Prostate gland (tissue), 2 donors: ENCODE results near the gene TRAP1. TPM values are rescaled to one million over a fixed set of nuclear protein-coding genes. Genes with fewer than 3 reads are reported as not detected.
"Not testable (repeated sequence)": the region's sequence is repeated elsewhere in the genome, so short reads cannot be mapped to it uniquely, and the experiment has no call there.

ENCODE experiments used
- DNase-seq: peaks from one replicate; pipeline ENCODE4 v3.0.0-alpha.2; 2019; ENCODE audit warnings: low spot score
- H3K27ac ChIP-seq, 2 donors: fragments of 200-600 bp; sonication (generic); 2 replicates each; pipeline ENCODE4 v1.5.1; 2017 to 2019
- H3K27me3 ChIP-seq: fragments of 200-600 bp; sonication (generic); replicated peaks from 2 replicates; pipeline ENCODE4 v1.5.1; 2019; ENCODE audit not compliant: insufficient read depth
- H3K36me3 ChIP-seq, 2 donors: fragments of 200-600 bp; sonication (generic); 1 replicate in 1 of 2; 2 replicates in 1 of 2; pipeline versions ENCODE4 v1.5.1 to v1.8.1; 2017 to 2019
- H3K4me1 ChIP-seq: fragments of 200-600 bp; sonication (generic); replicated peaks from 2 replicates; pipeline ENCODE4 v1.5.1; 2019
- H3K4me3 ChIP-seq, 2 donors: fragments of 200-600 bp; sonication (generic); 2 replicates each; pipeline ENCODE4 v1.5.1; 2017 to 2019
- H3K9me3 ChIP-seq: fragments of 200-600 bp; sonication (generic); 2 replicates; pipeline ENCODE4 v1.5.1; 2017
- CTCF ChIP-seq, 4 experiments: fragments of 200-600 bp in 2 of 4; fragments of 450-650 bp in 2 of 4; sonication (generic) in 2 of 4; IDR thresholded peaks; 1 replicate in 3 of 4; 2 replicates in 1 of 4; pipeline ENCODE4 v1.5.1; 2016 to 2019; ENCODE audit warnings: antibody characterized with exemption in 4 of 4, mild to moderate bottlenecking in 2 of 4, moderate library complexity in 2 of 4
- POLR2A ChIP-seq: fragments of 450-650 bp; IDR thresholded peaks from one replicate; pipeline ENCODE4 v1.6.1; 2016; ENCODE audit warnings: antibody characterized with exemption, mild to moderate bottlenecking
- POLR2AphosphoS5 ChIP-seq: sonication (generic); formaldehyde crosslinking; IDR thresholded peaks from one replicate; pipeline ENCODE4 v1.6.1; 2017; ENCODE audit warnings: antibody characterized with exemption
- WGBS: methylation state at CpG from one replicate; pipeline ENCODE4 v1.1.5; 2018; 5-methylcytosine and 5-hydroxymethylcytosine counted together
- intact Hi-C: fragments of 100-400 bp; cut with DNase I; formaldehyde crosslinking; loops from one replicate; pipeline ENCODE4 v1.14.2; 2022
- total RNA-seq, 2 donors: library from RNA; depleted of rRNA; stranded (reverse); fragments of >200 nt; gene quantifications; one replicate each; pipeline ENCODE4 v1.1.0, GENCODE V29; 2016

Gene TRAP1
- total RNA-seq, 2 donors from 2014 or later = 71.2 to 88.6 TPM

- WGBS = 84% methylated on average over 12 of the region's 12 CpGs
- peaks cover 6 to 19% of the 10 kb centered on the region in 2 donors for H3K36me3 ChIP-seq
- no peak for DNase-seq
- H3K4me3 ChIP-seq = no peak overlapping the region
- no peaks in the 10 kb centered on the region for H3K9me3 ChIP-seq
- H3K27me3 ChIP-seq = no peaks in the 10 kb centered on the region
- intact Hi-C loops = no loop called here
- TF ChIP-seq CTCF (IDR thresholded peaks at IDR 0.05) = no peak
- TF ChIP-seq POLR2A = no peak
- TF ChIP-seq POLR2AphosphoS5 = no peak
- H3K27ac ChIP-seq = no peak overlapping the region
- no peaks in the 10 kb centered on the region for H3K4me1 ChIP-seq
These were observed 56.0 kb downstream of the TRAP1 start for GRCh38 chr16:3661311-3661710.

GRCh38 chr16:3659251-3659650 lies 58.1 kb downstream of the TRAP1 start:
- DNase-seq = no peak
- intact Hi-C loops = no loop called here
- H3K27ac ChIP-seq = no peak overlapping the region
- no peak for TF ChIP-seq POLR2AphosphoS5
- no peak for TF ChIP-seq POLR2A
- no peak for TF ChIP-seq CTCF (IDR thresholded peaks at IDR 0.05)
- no peak overlapping the region for H3K4me3 ChIP-seq
- WGBS = 73% methylated on average over 3 of the region's 3 CpGs
- H3K27me3 ChIP-seq = no peaks in the 10 kb centered on the region
- H3K36me3 ChIP-seq = peaks cover 6 to 19% of the 10 kb centered on the region in 2 donors
- no peaks in the 10 kb centered on the region for H3K9me3 ChIP-seq
- H3K4me1 ChIP-seq = no peaks in the 10 kb centered on the region

- no peak for DNase-seq
- Histone ChIP-seq H3K9me3 (no peaks in the 10 kb centered on the region), H3K27me3 (no peaks in the 10 kb centered on the region), H3K4me1 (no peaks in the 10 kb centered on the region), H3K4me3 (no peak overlapping the region), H3K27ac (no peak overlapping the region), H3K36me3 (peaks cover 3 to 25% of the 10 kb centered on the region in 2 donors)
- WGBS = 90% methylated on average over 42 of the region's 42 CpGs
- TF ChIP-seq POLR2AphosphoS5 (no peak), POLR2A (no peak), CTCF (IDR thresholded peaks at IDR 0.05) (no peak)
- intact Hi-C loops = no loop called here
These were observed 60.5 kb downstream of the TRAP1 start for GRCh38 chr16:3656491-3657468.

GRCh38 chr16:3656160-3656490 lies 61.2 kb downstream of the TRAP1 start:
- H3K27me3 ChIP-seq, H3K9me3 ChIP-seq, intact Hi-C loops, H3K4me1 ChIP-seq, DNase-seq, H3K27ac ChIP-seq, H3K4me3 ChIP-seq: not testable (repeated sequence)
- 86% methylated on average over 7 of the region's 10 CpGs for WGBS
- H3K36me3 ChIP-seq = peaks cover 3 to 26% of the 10 kb centered on the region in 2 donors

GRCh38 chr16:3655396-3656159 lies 61.7 kb downstream of the TRAP1 start:
- no peak overlapping the region for H3K27ac ChIP-seq
- TF ChIP-seq POLR2A (no peak), POLR2AphosphoS5 (no peak), CTCF (IDR thresholded peaks at IDR 0.05) (no peak)
- intact Hi-C loops = no loop called here
- no peak overlapping the region for H3K4me3 ChIP-seq
- 86% methylated on average over 21 of the region's 21 CpGs for WGBS
- no peaks in the 10 kb centered on the region for H3K27me3 ChIP-seq
- peaks cover 3 to 26% of the 10 kb centered on the region in 2 donors for H3K36me3 ChIP-seq
- H3K9me3 ChIP-seq = no peaks in the 10 kb centered on the region
- no peaks in the 10 kb centered on the region for H3K4me1 ChIP-seq
- no peak for DNase-seq
